Measurements from ENCODE around the gene UGCG.

The UGCG gene

GRCh38 chr9:111969061-111969460, 72.4 kb downstream of the UGCG start:
- DNase-seq (ENCODE audit: low read depth, low spot score), result no peak
- POLR2A ChIA-PET, result interaction anchor here (0.6 kb wide), 1 partner anchor 61 kb away, joined by 3 read pairs; no protein-coding TSS in a partner anchor
- TF ChIP-seq CTCF (IDR thresholded peaks at IDR 0.05; ENCODE audit: insufficient read depth, low read length, missing control alignments), result no peak
- CTCF ChIA-PET, result interaction anchor here (0.9 to 1.2 kb wide), 2 partner anchors 9 to 106 kb away, joined by 3 to 4 read pairs; no protein-coding TSS in a partner anchor
- H3K4me3 ChIP-seq (ENCODE audit: low read depth, low read length), result no peak overlapping the region

- no peak for TF ChIP-seq CTCF (IDR thresholded peaks at IDR 0.05; ENCODE audit: insufficient read depth, low read length, missing control alignments)
- CTCF ChIA-PET, result interaction anchor here (1.2 kb wide), 1 partner anchor 8 kb away, joined by 4 read pairs; no protein-coding TSS in a partner anchor
- POLR2A ChIA-PET, result no interaction called here
- H3K4me3 ChIP-seq (ENCODE audit: low read depth, low read length), result no peak overlapping the region
- no peak for DNase-seq (ENCODE audit: low read depth, low spot score)
Observed at GRCh38 chr9:111969622-111970021, 73.0 kb downstream of the UGCG start.

- ChIA-PET CTCF (interaction anchor here (0.6 to 0.8 kb wide), 2 partner anchors 11 to 129 kb away, joined by 3 read pairs; no protein-coding TSS in a partner anchor), POLR2A (no interaction called here)
- TF ChIP-seq CTCF (IDR thresholded peaks at IDR 0.05; ENCODE audit: insufficient read depth, low read length, missing control alignments), result no peak
- no peak overlapping the region for H3K4me3 ChIP-seq (ENCODE audit: low read depth, low read length)
- DNase-seq (ENCODE audit: low read depth, low spot score), result no peak
Observed at GRCh38 chr9:111970827-111971226, 74.2 kb downstream of the UGCG start.

GRCh38 chr9:111974092-111974681, 77.6 kb downstream of the UGCG start:
- POLR2A ChIA-PET, result no interaction called here
- no peak overlapping the region for H3K4me3 ChIP-seq (ENCODE audit: low read depth, low read length)
- DNase-seq (ENCODE audit: low read depth, low spot score), result no peak
- TF ChIP-seq CTCF (IDR thresholded peaks at IDR 0.05; ENCODE audit: insufficient read depth, low read length, missing control alignments), result no peak
- CTCF ChIA-PET, result interaction anchor here (0.8 to 1.2 kb wide), 2 partner anchors 8 to 11 kb away, joined by 3 read pairs; no protein-coding TSS in a partner anchor

GRCh38 chr9:111975709-111976108, 79.1 kb downstream of the UGCG start:
- no peak for DNase-seq (ENCODE audit: low read depth, low spot score)
- POLR2A ChIA-PET, result interaction anchor here (0.7 kb wide), 2 partner anchors 10 to 110 kb away, joined by 4 read pairs; no protein-coding TSS in a partner anchor
- H3K4me3 ChIP-seq (ENCODE audit: low read depth, low read length), result no peak overlapping the region
- CTCF ChIA-PET, result no interaction called here
- no peak for TF ChIP-seq CTCF (IDR thresholded peaks at IDR 0.05; ENCODE audit: insufficient read depth, low read length, missing control alignments)

GRCh38 chr9:111978616-111979015, 82.0 kb downstream of the UGCG start:
- ChIA-PET CTCF (interaction anchor here (1.0 kb wide), 1 partner anchor 121 kb away, joined by 3 read pairs; no protein-coding TSS in a partner anchor), POLR2A (no interaction called here)

More at GRCh38 chr9:111978616-111979015, 82.0 kb downstream of the UGCG start:
- H3K4me3 ChIP-seq (ENCODE audit: low read depth, low read length), result no peak overlapping the region
- no peak for TF ChIP-seq CTCF (IDR thresholded peaks at IDR 0.05; ENCODE audit: insufficient read depth, low read length, missing control alignments)
- no peak for DNase-seq (ENCODE audit: low read depth, low spot score)
